ENCODE data around the gene PRR20G. TPM values are rescaled to one million over a fixed set of nuclear protein-coding genes. Genes with fewer than 3 reads are reported as not detected.

Gene PRR20G
- total and polyA plus RNA-seq, 2 of the 4 experiments (the other 2 are of a cell fraction): not detected

- H2AK9ac ChIP-seq (replicated peaks; ENCODE audit: low read depth, low read length, poor library complexity): no peak overlapping the region
- H3K36me3 ChIP-seq (ENCODE audit: control insufficient read depth, insufficient read depth, low read length): no peaks in the 10 kb centered on the region
- H4K91ac ChIP-seq (ENCODE audit: insufficient read depth, low read depth, low read length): no peak overlapping the region
- no peaks in the 10 kb centered on the region for H3K9me1 ChIP-seq (ENCODE audit: insufficient read depth, low read length)
- no peak overlapping the region for H2BK20ac ChIP-seq (ENCODE audit: low read depth, low read length)
- H3K79me1 ChIP-seq (ENCODE audit: low read depth in 1 of 2, low read length in 2 of 2): no peaks in the 10 kb centered on the region
- H4K8ac ChIP-seq (ENCODE audit: low read depth in 2 of 2, low read length in 2 of 2): no peak overlapping the region
- no peak for TF ChIP-seq RAD21 (IDR thresholded peaks at IDR 0.05; ENCODE audit: low read length)
- TF ChIP-seq NFE2L2 (IDR thresholded peaks at IDR 0.05; ENCODE audit: low read depth, low read length): no peak
- TF ChIP-seq CHD1 (IDR thresholded peaks at IDR 0.05; ENCODE audit: low read depth, low read length): no peak
- no peak overlapping the region for H3K27ac ChIP-seq (ENCODE audit: insufficient read depth, low read length)
- no peak overlapping the region for H3K4me2 ChIP-seq (ENCODE audit: low read depth, low read length)
- H2BK5ac ChIP-seq (ENCODE audit: low read depth, low read length, poor library complexity, severe bottlenecking): no peak overlapping the region
- no peak overlapping the region for H3K4ac ChIP-seq (ENCODE audit: low read depth, low read length)
- no peak overlapping the region for H3K9ac ChIP-seq (ENCODE audit: low read depth, low read length)
- DNase-seq: no peak
- H2BK120ac ChIP-seq (ENCODE audit: low read depth, low read length): no peak overlapping the region
- POLR2A ChIA-PET (ENCODE audit: unreplicated experiment): no interaction called here
- H2BK15ac ChIP-seq (ENCODE audit: low read depth, low read length): no peak overlapping the region
- no peaks in the 10 kb centered on the region for H3K4me1 ChIP-seq (ENCODE audit: control insufficient read depth, insufficient read depth, low read length)
- H3K27me3 ChIP-seq (ENCODE audit: control insufficient read depth, insufficient read depth, low read length): no peaks in the 10 kb centered on the region
- no TSS peak for BruUV-seq (replicated peaks)
- H4K5ac ChIP-seq (ENCODE audit: low read depth, low read length): no peak overlapping the region
- no peak overlapping the region for H2AK5ac ChIP-seq (ENCODE audit: low read depth, low read length)
- H2AFZ ChIP-seq (replicated peaks; ENCODE audit: low read length, poor library complexity): no peak overlapping the region
- no peak overlapping the region for H3K4me3 ChIP-seq (ENCODE audit: insufficient read depth, low read depth, low read length)
- no peak overlapping the region for H3K23ac ChIP-seq (ENCODE audit: low read depth, low read length)
- CTCF ChIA-PET: no interaction called here
- no peak for ATAC-seq (ENCODE audit: low read depth)
- WGBS, 2 experiments (ENCODE audit: extremely low coverage in 2 of 2, insufficient read length in 1 of 2): no CpG with 5 or more reads among the region's 3 CpGs
- no peak overlapping the region for H3K56ac ChIP-seq (ENCODE audit: extremely low read depth, insufficient read depth, low read length)
- in situ Hi-C loops (cut with MboI; ENCODE audit: low sequenced_read_pairs): no loop called here
- H4K20me1 ChIP-seq (ENCODE audit: insufficient read depth, low read length): no peaks in the 10 kb centered on the region
- H3K9me3 ChIP-seq (ENCODE audit: control insufficient read depth, insufficient read depth, low read length): no peaks in the 10 kb centered on the region
- dilution Hi-C loops (cut with HindIII; ENCODE audit: low sequenced_read_pairs, unreplicated experiment): no loop called here
- H3K14ac ChIP-seq (replicated peaks; ENCODE audit: low read depth, low read length): no peak overlapping the region
- intact Hi-C loops (cut with micrococcal nuclease): no loop called here
- H3K18ac ChIP-seq (ENCODE audit: low read depth, low read length): no peak overlapping the region
These were observed 50.0 kb downstream of the PRR20G start for GRCh38 chr3:127237835-127238234.

Data from IMR-90 (cell line).